ENCODE measurements around the gene LLGL2.
A peak's percentile ranks its signal among the peaks of the same experiment; 100 is the strongest.

The LLGL2 gene

DNA sequence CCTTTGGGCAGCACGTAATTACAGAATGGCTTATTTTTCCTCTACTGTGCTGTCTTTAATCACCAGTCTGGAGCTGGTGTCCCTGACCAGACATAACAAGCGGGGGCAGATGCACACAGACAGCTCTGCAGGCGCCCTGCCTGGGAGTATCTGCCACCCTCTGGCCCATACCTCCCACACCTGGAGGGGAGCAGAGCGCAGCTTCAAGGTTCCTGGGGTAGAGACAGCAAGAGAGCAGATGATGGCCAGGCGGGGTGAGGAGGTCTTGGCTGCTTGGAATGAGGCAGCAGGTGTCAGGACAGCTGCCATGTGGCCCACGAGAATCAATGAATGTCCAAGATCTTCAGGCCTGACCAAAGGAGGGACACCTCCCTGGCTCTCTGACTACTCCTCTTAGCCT is 45.2 kb upstream of the LLGL2 start:
- Histone ChIP-seq H3K9me3 (no peaks in the 10 kb centered on the region), H3K27ac (no peak overlapping the region), H3K4me3 (ENCODE audit: low read depth in 1 of 2, low read length in 1 of 2) (no peak overlapping the region), H3K4me1 (ENCODE audit: control insufficient read depth in 1 of 2, insufficient read depth in 1 of 2, low read depth in 1 of 2, low read length in 1 of 2) (no peaks in the 10 kb centered on the region), H3K27me3 (no peaks in the 10 kb centered on the region), H3K36me3 (peaks cover 22% of the 10 kb centered on the region)
- TF ChIP-seq, protein P1, sequence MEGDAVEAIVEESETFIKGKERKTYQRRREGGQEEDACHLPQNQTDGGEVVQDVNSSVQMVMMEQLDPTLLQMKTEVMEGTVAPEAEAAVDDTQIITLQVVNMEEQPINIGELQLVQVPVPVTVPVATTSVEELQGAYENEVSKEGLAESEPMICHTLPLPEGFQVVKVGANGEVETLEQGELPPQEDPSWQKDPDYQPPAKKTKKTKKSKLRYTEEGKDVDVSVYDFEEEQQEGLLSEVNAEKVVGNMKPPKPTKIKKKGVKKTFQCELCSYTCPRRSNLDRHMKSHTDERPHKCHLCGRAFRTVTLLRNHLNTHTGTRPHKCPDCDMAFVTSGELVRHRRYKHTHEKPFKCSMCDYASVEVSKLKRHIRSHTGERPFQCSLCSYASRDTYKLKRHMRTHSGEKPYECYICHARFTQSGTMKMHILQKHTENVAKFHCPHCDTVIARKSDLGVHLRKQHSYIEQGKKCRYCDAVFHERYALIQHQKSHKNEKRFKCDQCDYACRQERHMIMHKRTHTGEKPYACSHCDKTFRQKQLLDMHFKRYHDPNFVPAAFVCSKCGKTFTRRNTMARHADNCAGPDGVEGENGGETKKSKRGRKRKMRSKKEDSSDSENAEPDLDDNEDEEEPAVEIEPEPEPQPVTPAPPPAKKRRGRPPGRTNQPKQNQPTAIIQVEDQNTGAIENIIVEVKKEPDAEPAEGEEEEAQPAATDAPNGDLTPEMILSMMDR (IDR thresholded peaks at IDR 0.05) = no peak

DNA sequence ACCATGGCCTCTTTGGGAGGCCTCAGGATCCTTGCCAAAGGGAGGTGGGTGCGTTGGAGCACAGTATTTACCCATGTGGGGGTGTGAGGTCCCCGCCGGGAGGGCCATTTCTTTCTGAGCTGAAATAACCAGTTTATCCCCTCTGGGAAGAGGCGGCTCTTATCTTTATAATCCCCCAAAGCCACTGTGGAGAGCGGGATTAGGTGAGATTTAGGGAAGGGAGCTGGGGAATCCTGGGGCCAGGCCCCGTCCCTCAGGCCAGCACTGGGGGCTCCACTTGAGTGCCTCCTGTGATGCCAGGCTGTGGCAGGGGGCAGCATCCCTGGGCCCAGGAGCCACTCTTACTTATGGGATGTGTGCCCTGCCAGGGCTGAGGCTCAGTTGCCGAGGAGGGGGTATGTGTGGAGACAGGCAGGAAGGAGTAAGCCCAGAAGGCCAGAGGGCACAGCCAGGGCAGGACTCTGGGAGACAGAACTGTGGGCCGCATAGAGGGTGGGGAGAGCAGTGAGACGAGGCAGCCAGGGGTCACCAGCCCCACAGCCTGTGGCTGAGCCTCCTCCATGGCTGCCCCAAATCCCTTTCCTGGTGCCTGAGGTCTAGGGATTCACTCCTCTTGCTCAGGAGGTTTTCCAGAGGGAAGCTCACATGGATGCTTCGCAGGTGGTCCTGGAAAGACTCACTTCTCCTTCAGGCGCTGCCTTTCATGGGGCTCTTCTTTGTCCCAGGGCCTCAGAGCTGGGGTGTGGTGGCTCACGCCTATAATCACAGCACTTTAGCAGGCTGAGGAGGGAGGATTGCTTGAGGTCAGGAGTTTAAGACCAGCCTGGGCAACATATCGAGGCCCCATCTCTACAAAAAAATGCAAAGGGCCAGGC is 44.1 kb upstream of the LLGL2 start:
- H3K4me1 ChIP-seq (ENCODE audit: control insufficient read depth in 1 of 2, insufficient read depth in 1 of 2, low read depth in 1 of 2, low read length in 1 of 2) = no peaks in the 10 kb centered on the region
- TF ChIP-seq, protein P1 (IDR thresholded peaks at IDR 0.05) = no peak
- no peak overlapping the region for H3K4me3 ChIP-seq (ENCODE audit: low read depth in 1 of 2, low read length in 1 of 2)
- H3K36me3 ChIP-seq = peaks cover 12% of the 10 kb centered on the region
- H3K27ac ChIP-seq = no peak overlapping the region
- H3K9me3 ChIP-seq = no peaks in the 10 kb centered on the region
- no peaks in the 10 kb centered on the region for H3K27me3 ChIP-seq

- H3K4me1 ChIP-seq (ENCODE audit: control insufficient read depth in 1 of 2, insufficient read depth in 1 of 2, low read depth in 1 of 2, low read length in 1 of 2) = peaks cover 8 to 9% of the 10 kb centered on the region in 2 experiments
- TF ChIP-seq, protein P1 (IDR thresholded peaks at IDR 0.05) = no peak
Measured at GRCh38 chr17:75482098-75482942, 43.2 kb upstream of the LLGL2 start.

DNA sequence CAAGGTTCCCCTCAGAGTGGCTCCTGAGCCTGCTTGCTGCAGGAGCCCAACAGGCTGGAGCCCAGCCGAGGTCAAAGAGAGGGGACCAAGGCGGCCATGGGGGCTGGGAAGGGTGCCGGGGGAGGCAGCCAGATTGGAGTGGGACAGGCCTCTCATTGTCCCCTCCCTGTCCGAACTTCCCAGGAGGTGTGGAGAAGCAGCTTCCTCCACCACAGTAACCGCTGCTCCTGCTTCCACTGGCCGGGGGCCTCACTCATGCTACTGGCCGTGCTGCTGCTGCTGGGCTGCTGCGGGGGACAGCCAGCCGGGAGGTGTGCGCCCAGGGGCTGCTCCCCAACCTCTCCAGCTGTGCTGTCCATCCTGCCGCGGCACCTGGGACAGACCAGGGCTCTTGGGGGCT is 39.8 kb upstream of the LLGL2 start:
- Histone ChIP-seq H3K9me3 (no peaks in the 10 kb centered on the region), H3K27me3 (no peaks in the 10 kb centered on the region), H3K4me1 (ENCODE audit: control insufficient read depth in 1 of 2, insufficient read depth in 1 of 2, low read depth in 1 of 2, low read length in 1 of 2) (peaks cover 18 to 21% of the 10 kb centered on the region in 2 experiments), H3K27ac (no peak overlapping the region), H3K4me3 (ENCODE audit: low read depth in 1 of 2, low read length in 1 of 2) (no peak overlapping the region), H3K36me3 (no peaks in the 10 kb centered on the region)
- TF ChIP-seq, protein P1 (IDR thresholded peaks at IDR 0.05) = no peak

More at GRCh38 chr17:75482098-75482942, 43.2 kb upstream of the LLGL2 start:
- H3K36me3 ChIP-seq = peaks cover 3% of the 10 kb centered on the region
- no peak overlapping the region for H3K27ac ChIP-seq
- H3K4me3 ChIP-seq (ENCODE audit: low read depth in 1 of 2, low read length in 1 of 2) = no peak overlapping the region
- no peaks in the 10 kb centered on the region for H3K27me3 ChIP-seq
- no peaks in the 10 kb centered on the region for H3K9me3 ChIP-seq

GRCh38 chr17:75486151-75486550 is 39.3 kb upstream of the LLGL2 start:
- H3K4me1 ChIP-seq (ENCODE audit: control insufficient read depth in 1 of 2, insufficient read depth in 1 of 2, low read depth in 1 of 2, low read length in 1 of 2) = peaks cover 18 to 21% of the 10 kb centered on the region in 2 experiments
- no peaks in the 10 kb centered on the region for H3K9me3 ChIP-seq
- H3K27me3 ChIP-seq = no peaks in the 10 kb centered on the region
- peak overlapping the region; percentile 91 for H3K27ac ChIP-seq
- TF ChIP-seq, protein P1 (IDR thresholded peaks at IDR 0.05) = no peak
- H3K36me3 ChIP-seq = peaks cover 3% of the 10 kb centered on the region
- no peak overlapping the region for H3K4me3 ChIP-seq (ENCODE audit: low read depth in 1 of 2, low read length in 1 of 2)
